Measurements from ENCODE around the gene OPTN.
"Not testable (repeated sequence)": the region's sequence is repeated elsewhere in the genome, so short reads cannot be mapped to it uniquely, and the experiment has no call there.

Gene OPTN

DNA sequence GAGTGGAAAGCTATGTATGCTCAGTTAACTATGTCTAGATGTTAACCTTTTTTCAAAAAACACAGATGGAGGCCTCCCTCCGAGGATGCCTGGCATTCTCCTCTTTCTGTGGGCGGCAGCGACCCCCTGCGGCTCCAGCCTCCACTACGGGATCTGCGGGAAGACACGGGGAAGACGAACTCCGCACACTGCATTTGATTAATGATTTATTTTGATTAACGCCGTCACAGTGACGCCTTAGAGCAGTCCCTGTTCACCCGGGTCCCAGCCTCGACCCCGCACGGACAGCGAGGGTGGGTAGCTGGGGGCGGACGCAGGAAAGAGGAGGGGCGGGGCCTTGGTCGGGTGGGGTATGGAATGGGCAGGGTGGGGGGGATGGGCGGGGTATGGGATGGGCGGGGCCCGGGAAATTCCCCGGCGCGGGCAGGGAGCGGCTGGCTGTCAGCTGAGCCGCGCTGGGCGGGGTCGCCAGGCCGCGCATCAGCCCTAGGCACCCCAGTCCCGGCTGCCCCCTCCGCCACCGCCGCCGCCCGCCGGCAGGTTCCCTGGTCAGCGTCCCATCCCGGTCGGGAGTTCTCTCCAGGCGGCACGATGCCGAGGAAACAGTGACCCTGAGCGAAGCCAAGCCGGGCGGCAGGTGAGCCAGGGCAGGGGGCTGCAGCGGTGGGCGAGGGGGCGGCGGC is at the start of gene OPTN:
Gene OPTN (plus strand): TSS at position 498 of the 683 bp plus-strand sequence. CDS start 8,960 bp downstream, outside the sequence.
- peak within 1 kb of the TSS; percentile 79 for H3K4me3 ChIP-seq (ENCODE audit: low read depth, low read length)
- DNase-seq (ENCODE audit: low read depth) = peak; percentile 26

GRCh38 chr10:13051126-13051694 is 48.8 kb upstream of the OPTN start:
- DNase-seq (ENCODE audit: low read depth) = no peak
- H3K4me3 ChIP-seq (ENCODE audit: low read depth, low read length) = no peak overlapping the region

- not testable (repeated sequence) for DNase-seq (ENCODE audit: low read depth)
These were observed 46.8 kb upstream of the OPTN start for GRCh38 chr10:13053208-13053607.

DNA sequence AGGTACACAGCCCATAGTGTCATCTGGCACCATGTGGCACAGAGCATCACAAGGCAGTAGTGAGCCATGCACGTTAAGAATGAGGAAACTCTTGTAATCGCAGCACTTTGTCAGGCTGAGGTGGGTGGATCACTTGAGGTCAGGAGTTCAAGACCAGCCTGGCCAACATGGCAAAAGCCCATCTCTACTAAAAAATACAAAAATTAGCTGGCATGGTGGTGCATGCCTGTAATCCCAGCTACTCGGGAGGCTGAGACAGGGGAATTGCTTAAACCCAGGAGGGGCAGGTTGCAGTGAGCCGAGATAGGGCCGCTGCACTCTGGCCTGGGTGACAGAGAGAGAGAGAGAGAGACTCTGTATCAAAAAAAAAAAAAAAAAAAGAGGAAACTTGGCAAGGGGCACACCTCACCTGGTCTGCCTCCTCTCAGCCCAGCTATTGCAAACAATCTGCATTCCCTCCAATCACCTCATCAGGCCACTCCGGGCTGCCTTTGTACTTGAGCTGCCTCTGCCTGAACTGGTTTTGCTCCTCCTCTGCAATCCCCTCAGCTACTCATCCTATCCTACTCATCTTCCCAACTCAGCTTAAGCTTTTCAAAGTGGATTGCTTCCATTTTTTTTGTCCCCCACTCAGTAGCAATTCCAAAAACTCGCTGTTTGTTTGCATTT is 46.0 kb upstream of the OPTN start:
- DNase-seq (ENCODE audit: low read depth) = no peak
- H3K4me3 ChIP-seq (ENCODE audit: low read depth, low read length) = no peak overlapping the region

More at GRCh38 chr10:13053208-13053607, 46.8 kb upstream of the OPTN start:
- H3K4me3 ChIP-seq (ENCODE audit: low read depth, low read length) = not testable (repeated sequence)

- no peak overlapping the region for H3K4me3 ChIP-seq (ENCODE audit: low read depth, low read length)
- DNase-seq (ENCODE audit: low read depth) = no peak
These were observed 45.1 kb upstream of the OPTN start for GRCh38 chr10:13054844-13055243.

DNA sequence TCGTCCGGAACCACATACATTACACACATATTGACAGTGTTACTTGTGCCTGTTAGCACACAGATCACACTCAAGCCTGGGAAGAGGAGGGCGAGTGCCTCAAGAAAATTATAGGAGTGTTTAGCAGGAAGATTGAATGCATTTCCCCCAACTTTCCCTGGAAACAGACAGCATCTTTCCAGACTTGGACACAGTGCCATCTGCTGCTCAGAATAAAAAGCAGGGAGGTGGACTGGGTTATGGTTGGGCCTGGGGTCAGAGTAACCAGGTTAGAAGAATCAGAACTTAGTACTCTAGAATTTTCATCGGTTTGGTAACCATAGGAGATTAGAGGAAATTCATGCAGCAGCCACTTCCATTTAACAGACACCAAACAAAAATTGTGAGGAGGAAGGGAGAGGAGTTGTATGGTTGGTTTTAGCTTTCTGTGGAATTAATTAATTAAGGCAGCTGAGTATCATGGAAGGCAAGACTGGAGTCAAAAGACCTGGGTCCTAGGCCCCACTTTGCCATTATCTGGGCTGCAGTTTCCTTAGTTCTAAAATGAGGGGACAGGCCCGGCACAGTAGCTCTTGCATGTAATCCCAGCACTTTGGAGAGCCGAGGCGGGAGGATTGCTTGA is 43.4 kb upstream of the OPTN start:
- no peak overlapping the region for H3K4me3 ChIP-seq (ENCODE audit: low read depth, low read length)
- no peak for DNase-seq (ENCODE audit: low read depth)

DNA sequence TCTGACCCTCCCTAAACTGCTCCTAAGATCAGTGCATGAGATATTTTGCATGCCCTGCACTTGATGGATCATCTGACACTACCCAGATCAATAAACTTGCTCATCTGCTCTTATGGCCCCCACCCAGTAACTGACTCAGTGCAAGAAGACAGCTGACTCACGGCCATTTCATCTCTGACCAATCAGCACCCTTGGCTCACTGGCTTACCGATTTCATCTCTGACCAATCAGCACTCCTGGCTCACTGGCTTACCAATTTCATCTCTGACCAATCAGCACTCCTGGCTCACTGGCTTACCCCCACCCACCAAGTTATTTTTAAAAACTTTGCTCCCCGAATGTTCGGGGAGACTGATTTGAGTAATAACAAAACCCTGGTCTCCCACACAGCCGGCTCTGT is 37.2 kb upstream of the OPTN start:
- no peak for DNase-seq (ENCODE audit: low read depth)
- H3K4me3 ChIP-seq (ENCODE audit: low read depth, low read length) = no peak overlapping the region

- DNase-seq (ENCODE audit: low read depth) = no peak
These were observed 33.4 kb upstream of the OPTN start for GRCh38 chr10:13066527-13066926.

DNA sequence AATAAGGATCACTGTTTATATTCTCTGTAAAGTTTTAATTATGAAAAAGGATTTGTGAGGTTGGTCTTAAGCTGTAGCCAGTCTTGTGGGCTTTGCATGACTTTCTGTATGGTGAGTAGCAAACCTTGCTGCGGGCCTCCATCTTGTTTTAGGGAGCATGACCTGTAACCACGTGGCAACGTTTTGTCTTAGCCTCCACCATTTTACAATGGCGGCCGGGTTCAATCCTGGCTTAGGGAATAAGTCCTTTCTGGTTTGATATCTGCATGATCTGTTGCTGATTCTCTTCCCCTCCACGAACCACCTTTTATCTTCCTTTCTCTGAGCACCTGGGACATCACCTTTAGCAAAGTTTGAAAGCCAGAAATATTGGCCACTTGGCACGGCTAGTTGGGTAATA is 32.5 kb upstream of the OPTN start:
- no peak for DNase-seq (ENCODE audit: low read depth)
- H3K4me3 ChIP-seq (ENCODE audit: low read depth, low read length) = no peak overlapping the region

More at GRCh38 chr10:13066527-13066926, 33.4 kb upstream of the OPTN start:
- no peak overlapping the region for H3K4me3 ChIP-seq (ENCODE audit: low read depth, low read length)

DNA sequence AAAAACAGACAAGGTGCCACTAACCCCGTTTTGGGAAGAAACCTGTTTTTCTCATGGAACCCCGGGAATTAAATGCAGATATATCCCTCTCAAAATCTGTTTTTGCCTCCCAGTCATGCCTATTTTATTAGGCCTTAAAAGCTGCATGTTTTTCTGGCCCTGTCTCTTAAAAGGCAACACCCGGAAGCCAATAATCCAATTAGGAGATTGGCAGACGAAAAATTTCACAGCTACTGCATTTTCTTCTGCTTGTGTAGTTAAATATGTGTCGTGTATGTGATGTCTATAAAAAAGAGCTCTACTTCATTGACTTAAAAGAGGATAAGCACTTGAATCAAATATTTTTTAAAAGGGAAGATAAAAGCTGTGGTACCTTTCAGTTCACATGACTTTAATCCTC is 31.9 kb upstream of the OPTN start:
- no peak overlapping the region for H3K4me3 ChIP-seq (ENCODE audit: low read depth, low read length)
- DNase-seq (ENCODE audit: low read depth) = no peak

DNA sequence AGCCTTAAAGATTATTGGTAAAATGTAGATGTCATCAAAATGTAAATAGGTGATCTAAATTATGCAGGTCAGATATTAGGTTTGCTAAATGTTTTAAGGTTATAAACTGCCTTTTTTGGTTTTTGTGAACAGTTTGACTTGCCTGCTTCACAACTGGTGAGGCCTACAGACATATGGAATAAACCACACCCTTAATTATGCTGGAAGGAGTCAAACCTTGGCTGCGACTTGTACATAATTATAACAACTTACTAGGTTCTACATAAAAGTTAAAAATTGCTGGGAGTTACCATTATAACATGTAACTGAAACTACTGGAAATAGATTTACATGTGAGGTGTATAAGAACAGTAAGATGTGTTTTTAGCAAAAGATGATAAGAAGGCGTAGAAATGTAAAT is 31.5 kb upstream of the OPTN start:
- H3K4me3 ChIP-seq (ENCODE audit: low read depth, low read length) = no peak overlapping the region
- no peak for DNase-seq (ENCODE audit: low read depth)

- H3K4me3 ChIP-seq (ENCODE audit: low read depth, low read length) = no peak overlapping the region
- DNase-seq (ENCODE audit: low read depth) = no peak
These were observed 27.6 kb upstream of the OPTN start for GRCh38 chr10:13072339-13072738.

GRCh38 chr10:13074563-13075451 is 25.2 kb upstream of the OPTN start:
- no peak overlapping the region for H3K4me3 ChIP-seq (ENCODE audit: low read depth, low read length)
- DNase-seq (ENCODE audit: low read depth) = peak; percentile 18

DNA sequence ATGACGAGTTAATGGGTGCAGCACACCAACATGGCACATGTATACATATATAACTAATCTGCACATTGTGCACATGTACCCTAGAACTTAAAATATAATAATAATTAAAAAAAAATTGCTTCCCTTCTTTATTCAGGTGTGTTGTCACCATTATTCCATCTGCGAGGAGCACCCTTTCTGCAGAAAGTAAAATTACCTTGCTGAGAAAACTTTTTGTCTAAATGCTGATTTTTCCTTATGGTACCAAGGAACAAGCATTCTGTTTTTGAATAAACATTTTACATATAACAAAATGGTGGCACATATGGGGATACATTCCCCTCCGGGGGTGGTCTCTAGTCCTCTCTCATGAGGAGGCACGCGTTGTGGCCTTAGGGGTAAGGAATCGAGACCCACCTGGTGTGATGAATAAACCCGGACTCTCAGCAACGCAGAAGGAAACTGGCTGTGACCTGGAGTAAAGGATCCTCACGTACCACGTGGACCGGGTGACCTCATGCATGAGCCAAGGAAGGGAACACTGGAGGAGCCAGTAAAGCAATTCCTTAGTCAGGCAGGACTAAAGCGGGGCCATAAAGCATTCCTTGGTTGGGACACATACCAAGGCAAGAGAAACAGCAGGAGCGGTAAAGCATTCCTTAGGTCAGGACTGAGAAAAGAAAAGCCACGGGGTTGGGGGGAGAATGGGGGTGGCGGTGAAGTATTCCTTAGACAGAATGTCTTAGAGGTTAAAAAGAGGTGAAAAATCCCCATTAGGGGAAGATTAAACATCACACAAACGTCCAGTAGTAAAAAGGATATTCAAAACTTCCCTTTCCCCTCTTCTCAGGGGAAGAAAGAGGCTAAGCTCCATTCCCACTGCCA is 20.8 kb upstream of the OPTN start:
- no peak overlapping the region for H3K4me3 ChIP-seq (ENCODE audit: low read depth, low read length)
- no peak for DNase-seq (ENCODE audit: low read depth)

DNA sequence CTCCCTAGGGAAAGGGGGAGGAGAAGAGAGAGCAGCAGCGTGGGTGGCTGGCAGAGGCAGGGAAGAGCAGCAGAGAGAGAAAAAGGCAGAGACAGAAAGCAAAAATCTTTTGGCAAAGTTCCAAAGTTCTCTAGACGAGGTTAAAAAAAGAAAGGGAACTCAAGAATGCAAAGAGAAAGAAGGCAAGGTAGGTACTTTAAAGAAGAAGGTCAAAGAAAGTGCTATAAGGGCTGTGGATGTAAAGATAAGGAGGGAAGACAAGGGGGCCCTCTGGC is 20.2 kb upstream of the OPTN start:
- H3K4me3 ChIP-seq (ENCODE audit: low read depth, low read length) = no peak overlapping the region
- no peak for DNase-seq (ENCODE audit: low read depth)

DNA sequence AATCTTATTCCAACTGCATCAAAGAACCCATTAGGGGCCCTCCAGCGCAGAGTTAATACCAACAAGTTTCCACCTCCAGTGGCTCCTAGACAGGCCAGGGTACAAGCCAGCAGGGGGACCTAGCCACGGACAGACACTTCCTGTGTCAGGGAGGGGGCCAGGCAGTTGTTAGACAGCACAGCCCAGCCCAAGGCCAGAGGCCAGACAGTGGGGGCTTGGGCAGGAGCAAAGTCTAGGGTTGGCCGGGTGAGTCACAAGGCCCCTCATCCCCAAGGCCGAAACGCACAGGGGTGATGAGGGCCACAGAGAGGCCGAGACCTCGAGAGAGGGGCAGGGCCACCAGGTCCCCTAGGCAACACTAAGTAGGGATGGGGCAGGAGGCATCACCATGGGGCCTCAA is 19.3 kb upstream of the OPTN start:
- H3K4me3 ChIP-seq (ENCODE audit: low read depth, low read length) = no peak overlapping the region
- DNase-seq (ENCODE audit: low read depth) = no peak

- H3K4me3 ChIP-seq (ENCODE audit: low read depth, low read length); DNase-seq (ENCODE audit: low read depth): not testable (repeated sequence)
These were observed 16.3 kb upstream of the OPTN start for GRCh38 chr10:13083700-13084099.

DNA sequence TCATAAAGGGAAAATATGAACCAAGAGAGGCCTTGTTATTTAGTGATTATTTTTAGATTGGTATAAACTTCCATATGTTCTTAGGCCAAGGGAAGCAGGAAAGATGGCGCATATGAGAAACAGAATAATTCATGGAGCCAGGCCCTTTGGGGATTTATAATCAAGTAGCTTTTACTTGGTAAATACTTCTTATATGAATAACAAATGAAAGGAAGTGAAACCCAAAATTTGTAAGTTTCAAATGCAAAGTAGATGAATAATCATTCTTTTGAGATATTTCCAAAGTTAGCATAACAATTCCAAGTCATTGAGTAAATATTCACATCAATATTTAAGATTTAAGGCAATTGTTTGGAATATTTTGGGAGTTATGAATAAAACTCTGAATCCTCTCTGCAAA is 13.9 kb upstream of the OPTN start:
- H3K4me3 ChIP-seq (ENCODE audit: low read depth, low read length) = no peak overlapping the region
- DNase-seq (ENCODE audit: low read depth) = no peak

GRCh38 chr10:13087601-13087985 is 12.4 kb upstream of the OPTN start:
- DNase-seq (ENCODE audit: low read depth) = no peak
- H3K4me3 ChIP-seq (ENCODE audit: low read depth, low read length) = no peak overlapping the region
